HG03175 (cell line): ENCODE measurements around the gene SYVN1.

Experiments
- ATAC-seq: cut with Tn5 transposase; IDR thresholded peaks from one replicate; pipeline ENCODE4 v1.9.1; 2021; ENCODE audit warnings: mild to moderate bottlenecking, moderate library complexity; ENCODE audit not compliant: unreplicated experiment

SYVN1 gene

DNA sequence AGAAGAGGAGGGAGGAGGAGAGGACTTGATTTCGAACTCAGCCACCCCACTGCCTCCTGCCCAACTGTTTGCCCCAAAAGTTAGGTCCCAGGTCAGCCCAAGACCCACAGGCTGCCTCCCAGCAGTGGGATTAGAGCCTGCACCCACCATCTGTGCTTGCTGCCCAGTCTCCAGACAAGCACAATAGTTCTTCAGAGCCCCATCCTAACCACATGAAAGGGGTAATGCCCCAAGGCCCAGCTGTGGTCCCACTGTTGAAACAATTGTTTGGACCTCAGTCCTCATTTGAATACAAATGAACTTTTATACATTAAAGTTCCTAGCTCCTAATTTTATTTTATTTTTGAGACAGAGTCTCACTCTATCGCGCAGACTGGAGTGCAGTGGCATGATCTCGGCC, 43.7 kb downstream of the SYVN1 start:
- no peak for ATAC-seq

DNA sequence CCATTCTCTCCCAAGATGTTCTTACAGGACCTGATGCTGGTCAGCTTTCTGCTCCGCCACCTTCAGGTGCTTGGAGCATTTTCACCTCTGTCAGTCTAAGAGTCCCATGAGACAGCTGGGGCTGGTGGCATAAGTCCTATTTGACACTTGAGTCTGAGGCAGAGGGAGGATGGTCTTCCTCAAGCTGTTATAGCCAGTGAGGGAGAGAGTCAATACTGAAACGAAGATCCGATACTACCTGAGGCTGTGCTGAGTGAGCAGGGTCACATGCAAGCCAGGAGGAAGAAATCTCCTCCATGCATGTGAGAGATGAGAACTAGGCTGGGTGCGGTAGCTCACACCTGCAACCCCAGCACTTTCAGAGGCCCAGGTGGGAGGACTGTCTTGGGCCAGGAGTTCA, 44.7 kb downstream of the SYVN1 start:
- ATAC-seq, result no peak

DNA sequence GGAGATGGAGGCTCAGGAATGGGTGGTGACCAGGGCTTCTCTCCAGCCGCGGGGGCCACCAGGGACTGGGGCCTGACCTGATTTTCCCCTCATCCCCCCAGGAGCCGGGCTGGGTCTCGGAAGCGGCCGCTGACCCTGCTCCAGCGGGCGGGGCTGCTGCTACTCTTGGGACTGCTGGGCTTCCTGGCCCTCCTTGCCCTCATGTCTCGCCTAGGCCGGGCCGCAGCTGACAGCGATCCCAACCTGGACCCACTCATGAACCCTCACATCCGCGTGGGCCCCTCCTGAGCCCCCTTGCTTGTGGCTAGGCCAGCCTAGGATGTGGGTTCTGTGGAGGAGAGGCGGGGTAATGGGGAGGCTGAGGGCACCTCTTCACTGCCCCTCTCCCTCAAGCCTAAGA, 46.5 kb downstream of the SYVN1 start:
- ATAC-seq, result no peak

DNA sequence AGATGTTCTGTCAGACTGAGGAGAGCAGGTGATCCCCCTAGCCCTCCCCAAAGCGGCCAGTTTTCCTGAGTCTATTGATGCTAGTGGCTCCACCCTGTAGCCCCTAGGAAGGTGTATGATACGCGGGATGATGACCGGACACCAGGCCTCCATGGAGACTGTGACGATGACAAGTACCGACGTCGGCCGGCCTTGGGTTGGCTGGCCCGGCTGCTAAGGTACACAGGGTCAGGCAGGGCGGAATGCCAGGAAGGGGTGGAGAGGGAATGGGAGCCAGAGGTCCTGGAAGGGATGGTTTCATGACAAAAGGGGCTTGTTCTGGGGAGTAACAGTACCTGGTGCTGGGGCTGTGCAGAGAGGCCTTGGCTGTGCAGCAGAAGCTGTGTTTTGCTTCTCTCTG, 47.1 kb downstream of the SYVN1 start:
- ATAC-seq, result no peak

DNA sequence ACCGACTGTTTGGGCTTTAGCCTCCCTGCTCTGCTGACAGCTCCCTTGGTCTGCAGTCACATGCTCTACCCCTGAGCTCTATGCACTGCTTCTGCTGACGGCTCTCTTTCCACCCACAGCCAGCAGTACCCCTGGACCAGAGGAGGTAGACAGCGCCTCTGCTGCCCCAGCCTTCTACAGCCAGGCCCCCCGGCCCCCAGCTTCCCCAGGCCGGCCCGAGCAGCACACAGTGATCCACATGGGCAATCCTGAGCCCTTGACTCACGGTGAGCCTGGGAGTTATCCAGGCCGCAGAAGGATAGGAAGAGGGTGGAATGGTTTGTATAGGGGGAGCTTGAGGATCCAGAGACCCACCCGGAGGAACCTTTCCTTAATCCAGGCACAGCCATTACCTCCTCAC, 47.5 kb downstream of the SYVN1 start:
- ATAC-seq, result no peak

DNA sequence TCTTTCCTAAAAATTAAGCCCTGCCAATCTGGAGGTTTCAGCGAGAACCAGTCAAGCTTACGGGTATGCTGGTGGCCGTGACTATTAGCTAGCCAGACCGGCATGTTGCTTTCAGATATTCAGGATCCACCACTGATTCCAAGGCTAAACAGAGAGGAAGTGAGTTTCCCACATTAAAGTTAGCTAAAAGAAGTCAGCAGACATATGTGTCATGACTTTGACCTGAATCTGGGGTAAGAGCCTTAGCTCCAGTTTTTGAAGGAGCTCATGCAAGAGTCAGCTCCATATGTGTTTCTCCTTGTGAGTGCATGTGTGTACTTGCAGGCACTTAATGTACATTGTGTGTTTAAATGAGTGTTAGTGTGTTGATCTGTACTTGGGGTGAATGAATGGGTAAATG, 48.9 kb downstream of the SYVN1 start:
- ATAC-seq, result no peak

DNA sequence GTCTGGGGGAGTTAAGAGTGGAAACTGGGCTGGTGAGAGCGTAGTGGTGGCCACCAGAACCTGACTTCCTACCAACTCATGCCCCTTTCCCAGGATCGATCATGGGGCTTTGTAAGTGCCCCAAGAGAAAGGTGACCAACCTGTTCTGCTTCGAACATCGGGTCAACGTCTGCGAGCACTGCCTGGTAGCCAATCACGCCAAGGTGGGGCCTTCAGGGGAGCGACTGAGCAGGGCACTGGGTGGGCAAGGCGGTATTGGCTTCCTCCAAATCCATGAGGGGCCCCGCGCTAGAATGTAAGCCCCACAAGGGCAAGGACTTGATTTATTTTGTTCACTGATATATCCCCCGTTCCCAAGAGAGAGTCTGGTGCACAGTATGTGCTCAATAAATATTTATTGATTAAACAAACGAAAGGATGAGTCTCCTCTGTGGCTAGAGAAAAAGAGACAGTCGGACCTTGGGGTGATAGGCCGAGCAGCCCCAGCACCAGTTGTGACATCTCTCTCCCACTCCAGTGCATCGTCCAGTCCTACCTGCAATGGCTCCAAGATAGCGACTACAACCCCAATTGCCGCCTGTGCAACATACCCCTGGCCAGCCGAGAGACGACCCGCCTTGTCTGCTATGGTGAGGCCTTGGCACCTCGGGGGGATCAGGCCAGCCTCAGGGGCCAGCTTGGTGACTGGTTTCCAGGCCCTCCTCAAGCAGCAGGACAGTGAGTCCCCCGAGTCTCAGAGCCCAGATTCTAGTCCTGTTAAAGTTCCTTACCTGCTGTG, 49.5 kb downstream of the SYVN1 start:
- no peak for ATAC-seq

DNA sequence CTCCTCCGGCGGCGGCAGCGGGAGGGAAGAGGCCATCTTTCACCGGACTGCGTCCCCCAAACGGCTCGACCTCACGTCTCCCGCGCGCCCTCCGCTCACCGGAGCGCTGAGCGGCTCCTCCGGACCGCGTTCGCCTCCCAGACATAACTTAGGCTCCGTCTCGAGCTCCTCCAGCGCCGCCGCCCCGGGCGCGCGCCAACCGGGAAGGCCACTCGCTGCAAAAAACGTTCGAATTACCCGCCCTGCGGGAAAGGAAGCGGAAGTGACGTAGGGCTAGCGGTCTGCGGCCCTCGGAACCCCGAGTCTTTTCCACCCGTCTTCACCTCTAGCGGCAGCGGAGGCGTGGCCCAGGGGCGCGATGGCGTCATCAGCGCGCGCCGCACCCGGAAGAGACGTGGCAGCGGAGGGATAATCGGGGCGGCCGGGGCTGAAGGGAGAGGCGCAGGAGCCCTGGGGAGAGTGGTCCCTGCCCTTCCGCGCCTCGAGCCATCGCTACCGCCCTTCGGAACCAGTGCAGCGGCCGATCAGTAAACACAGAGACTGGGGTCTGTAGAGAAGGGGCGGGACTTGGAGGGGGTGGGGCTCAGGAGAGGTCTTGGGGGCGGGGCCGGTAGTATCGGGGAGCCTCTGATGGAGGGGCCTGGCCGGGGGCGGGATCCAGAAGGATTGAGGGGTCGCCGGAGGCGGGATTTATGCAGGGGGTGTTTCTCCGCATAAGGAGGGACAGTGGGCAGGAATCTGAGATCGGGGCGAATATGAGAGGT, 50.3 kb downstream of the SYVN1 start, which contains the start of the genes CDCA5 and ZFPL1:
TSS of gene CDCA5 (minus strand) at position 207 of the 764 bp plus-strand sequence. CDS start at position 145, 62 bp downstream.
TSS of gene ZFPL1 (plus strand) at position 389 of the 764 bp plus-strand sequence. CDS start 477 bp downstream, outside the sequence.
- peak; percentile 79 for ATAC-seq

DNA sequence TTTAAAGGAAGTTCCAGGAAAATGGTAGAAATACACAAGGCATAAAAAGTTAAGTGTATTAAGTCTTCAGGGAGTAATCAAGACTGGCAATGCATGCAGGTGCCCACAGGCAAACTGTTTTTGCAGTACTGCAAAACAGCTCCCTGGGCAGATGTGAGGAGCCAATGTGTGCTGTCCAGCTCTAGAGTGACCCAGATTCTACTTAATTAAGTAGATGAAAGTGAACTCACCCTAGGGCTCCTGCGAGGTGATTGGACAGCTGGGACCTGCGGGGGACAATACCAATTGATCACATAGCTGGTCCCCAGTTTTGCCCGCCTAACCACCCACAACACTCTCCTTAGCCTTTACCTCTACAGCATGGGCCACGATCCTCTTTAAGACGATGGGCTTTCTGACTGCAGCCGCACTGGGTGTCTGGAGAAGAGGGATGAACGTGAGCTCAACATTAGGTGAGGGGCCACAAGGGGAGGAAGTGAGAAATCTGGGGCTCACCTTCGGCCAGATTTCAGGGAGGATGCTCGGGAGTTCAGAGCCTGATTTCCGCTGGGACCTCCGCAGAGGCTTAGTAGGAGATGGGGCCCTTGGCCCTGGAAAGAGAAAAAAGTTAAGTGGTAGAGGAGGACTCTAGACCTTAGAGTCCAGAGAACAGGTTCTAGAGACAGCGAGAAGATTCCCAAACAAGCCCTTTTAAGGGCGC, 51.0 kb downstream of the SYVN1 start:
- ATAC-seq, result peak; percentile 3

DNA sequence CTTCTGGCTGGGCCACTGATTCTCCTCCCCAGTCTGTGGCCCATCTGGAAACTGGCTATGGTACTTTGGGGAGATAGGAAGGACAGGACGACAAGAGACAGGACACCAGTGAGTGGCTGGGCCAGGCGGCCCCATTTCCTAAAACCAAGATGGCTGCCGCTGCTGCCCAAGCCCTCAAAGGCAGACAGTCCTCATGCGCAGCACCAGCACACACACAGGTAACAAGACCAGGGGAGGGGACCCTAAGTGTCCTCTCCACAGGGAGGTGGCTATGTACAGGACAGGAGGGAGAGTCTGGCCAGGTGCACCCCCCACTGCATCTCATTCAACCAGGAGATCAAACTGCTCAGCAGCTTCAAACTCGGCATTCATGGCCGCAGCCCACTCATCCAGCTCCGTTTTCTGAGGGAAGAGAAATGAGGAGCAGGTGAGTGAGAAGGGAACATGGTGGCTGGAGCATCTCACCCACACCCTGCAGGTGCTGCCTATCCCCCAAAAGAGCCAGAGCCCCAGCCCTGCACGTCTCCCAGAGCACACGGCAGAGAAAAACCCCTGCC, 55.5 kb downstream of the SYVN1 start:
- ATAC-seq, result no peak

DNA sequence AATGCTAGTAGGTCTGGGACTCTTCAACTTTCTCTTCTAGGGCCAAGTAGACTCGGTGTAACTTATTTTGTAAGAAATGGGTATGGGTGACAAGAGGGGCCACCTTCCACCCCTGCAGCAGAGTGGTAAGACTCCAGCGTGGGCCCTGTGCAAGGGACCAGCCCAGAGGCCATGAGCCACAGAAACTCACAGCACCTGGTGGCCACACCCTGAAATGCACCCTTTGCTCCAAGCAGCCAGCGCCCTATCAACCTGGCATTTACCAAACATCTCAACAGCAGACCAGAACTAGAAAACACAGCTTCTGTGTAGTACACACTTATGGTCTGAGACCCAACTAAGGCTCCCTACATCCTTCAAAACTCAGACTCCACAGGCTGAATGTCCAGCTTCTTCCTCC, 56.2 kb downstream of the SYVN1 start:
- peak; percentile 47 for ATAC-seq

DNA sequence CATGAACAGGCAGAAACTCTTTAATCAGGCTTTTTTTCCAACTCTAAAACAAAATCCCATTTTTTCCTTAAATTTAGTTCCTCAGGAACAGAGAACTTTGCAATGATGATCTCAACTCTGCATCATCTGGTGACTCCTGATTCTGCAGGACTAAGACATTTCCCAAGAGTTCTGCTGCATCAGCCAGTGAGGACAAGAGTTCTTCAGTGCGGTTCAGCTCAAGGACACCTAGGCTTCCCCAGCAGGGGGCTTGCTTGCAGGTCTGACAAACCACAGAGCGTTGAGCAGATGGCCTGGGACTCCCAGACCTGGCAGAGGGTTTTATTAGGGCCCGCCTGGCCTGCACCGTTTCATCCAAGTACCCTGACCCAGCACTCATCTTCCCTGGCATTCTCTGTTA, 56.9 kb downstream of the SYVN1 start:
- no peak for ATAC-seq
